CD4-positive, alpha-beta T cell treated with Interferon alpha-2 for 1 hour (primary cell): ENCODE data around the gene LRRC66.
A peak's percentile ranks its signal among the peaks of the same experiment; 100 is the strongest.

Experiments used
- DNase-seq, 2 donors: peaks; one replicate each; pipeline ENCODE4 v3.0.0-alpha.2; 2020 to 2022

LRRC66 gene

GRCh38 chr4:52019936-52020657, at the start of gene LRRC66:
TSS of gene LRRC66 (minus strand) at chr4:52020363. CDS start at chr4:52017613, 2,750 bp downstream.
- DNase-seq: no peak

GRCh38 chr4:52069571-52069970, 49.4 kb upstream of the LRRC66 start:
- no peak for DNase-seq

DNA sequence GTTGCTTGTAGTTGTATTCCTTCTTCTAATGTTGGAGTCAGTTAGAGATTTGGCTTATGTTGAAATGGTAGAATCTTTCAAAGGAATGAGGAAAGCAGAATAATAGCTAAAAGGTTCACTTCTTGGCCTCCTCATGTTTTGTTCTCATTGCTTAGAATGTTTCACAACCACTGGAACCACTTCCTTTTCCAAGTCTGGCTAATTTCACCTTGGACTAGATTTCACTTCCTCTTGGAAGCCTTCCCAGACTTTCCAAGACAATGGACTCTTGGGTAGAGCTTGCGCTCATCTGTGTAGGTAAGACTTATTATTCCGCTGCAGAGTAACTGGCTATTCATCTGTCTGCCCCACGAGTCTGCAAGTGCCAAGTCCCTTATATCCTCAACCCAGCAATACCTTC, 39.2 kb upstream of the LRRC66 start:
- no peak for DNase-seq

- no peak for DNase-seq
Measured at GRCh38 chr4:52058275-52058674, 38.1 kb upstream of the LRRC66 start.

GRCh38 chr4:52057196-52057595, 37.0 kb upstream of the LRRC66 start:
- DNase-seq: no peak

- no peak for DNase-seq
Measured at GRCh38 chr4:52054254-52054653, 34.1 kb upstream of the LRRC66 start.

DNA sequence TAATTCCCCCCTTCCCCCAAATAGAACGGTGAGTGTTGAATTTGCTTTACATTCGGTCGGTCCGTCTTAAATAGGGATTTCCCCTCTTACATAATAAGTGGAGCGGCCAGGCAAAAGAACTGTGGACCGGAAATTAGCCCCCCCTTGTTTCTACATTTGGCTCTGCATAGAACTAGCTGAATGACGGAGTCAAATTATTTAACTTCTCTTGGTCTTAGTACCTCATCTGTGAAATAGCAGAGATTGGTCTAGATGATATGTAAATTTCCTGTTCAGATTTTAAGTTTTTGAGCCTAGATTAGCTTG, 32.3 kb upstream of the LRRC66 start:
- DNase-seq: no peak

DNA sequence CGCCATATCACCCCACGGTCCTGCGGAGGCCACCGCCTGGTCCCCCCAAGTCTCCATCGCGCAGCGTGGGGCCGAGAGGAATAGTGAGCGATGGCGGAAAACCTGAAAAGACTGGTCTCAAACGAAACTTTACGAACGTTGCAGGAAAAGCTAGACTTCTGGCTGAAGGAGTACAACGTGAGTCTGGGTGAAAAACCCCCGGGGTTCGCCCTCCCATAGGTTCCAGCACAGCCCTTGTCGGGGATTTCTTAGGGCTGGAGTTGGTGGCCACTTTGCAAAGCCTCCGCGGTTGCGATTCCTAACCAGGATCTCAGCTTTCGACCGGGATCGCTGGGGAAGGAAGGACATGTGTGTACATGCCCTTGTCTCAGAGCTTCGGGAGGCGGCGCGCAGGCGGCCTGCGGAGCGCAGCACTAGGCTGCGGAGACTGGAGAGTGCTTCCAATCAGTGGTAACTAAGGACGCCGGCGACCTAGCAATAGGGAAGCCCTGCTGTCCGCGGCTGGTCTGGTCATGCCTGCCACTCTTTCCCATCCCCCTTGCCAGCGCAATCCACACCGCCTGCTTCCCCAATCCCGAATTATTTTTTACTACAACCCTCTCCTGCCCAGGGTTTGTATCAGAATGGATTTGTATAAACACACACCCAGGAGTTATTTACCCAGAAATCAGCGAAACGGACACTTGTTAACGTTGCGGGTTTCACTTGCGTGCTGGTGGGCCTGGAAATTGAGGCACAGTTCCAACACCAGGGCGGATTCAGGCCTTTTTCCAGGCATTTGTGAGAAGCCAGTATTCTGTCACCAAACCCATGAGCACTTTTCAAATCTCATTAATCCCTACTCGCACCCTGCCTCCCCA, 31.7 kb upstream of the LRRC66 start:
- DNase-seq: no peak

GRCh38 chr4:52051213-52051614, 31.1 kb upstream of the LRRC66 start, which contains the start of gene SPATA18:
TSS of gene SPATA18 (plus strand) at chr4:52051304. CDS start at chr4:52051705, 401 bp downstream.
- DNase-seq: no peak

DNA sequence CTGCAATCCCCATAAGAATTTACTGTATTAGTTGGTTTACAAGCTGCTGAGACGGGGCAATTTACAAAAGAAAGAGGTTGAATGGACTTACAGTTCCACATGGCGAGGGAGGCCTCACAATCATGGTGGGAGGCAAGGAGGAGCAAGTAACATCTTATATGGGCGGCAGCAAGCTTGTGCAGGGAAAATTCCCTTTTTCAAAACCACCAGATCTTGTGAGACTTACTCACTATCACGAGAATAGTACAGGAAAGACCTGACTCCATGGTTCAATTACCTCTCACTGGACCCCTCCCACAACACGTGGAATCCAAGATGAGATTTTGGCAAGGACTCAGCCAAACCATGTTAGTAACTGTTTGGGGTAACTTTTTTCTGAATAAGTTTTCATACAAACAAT, 29.1 kb upstream of the LRRC66 start:
- DNase-seq: no peak

- no peak for DNase-seq
Measured at GRCh38 chr4:52045028-52045427, 24.9 kb upstream of the LRRC66 start.

GRCh38 chr4:52038103-52038912, 18.1 kb upstream of the LRRC66 start, which contains the start of gene SGCB:
TSS of gene SGCB (minus strand) at chr4:52038299. CDS start at chr4:52038259, 40 bp downstream.
- DNase-seq: peak; percentile 64 to 77

DNA sequence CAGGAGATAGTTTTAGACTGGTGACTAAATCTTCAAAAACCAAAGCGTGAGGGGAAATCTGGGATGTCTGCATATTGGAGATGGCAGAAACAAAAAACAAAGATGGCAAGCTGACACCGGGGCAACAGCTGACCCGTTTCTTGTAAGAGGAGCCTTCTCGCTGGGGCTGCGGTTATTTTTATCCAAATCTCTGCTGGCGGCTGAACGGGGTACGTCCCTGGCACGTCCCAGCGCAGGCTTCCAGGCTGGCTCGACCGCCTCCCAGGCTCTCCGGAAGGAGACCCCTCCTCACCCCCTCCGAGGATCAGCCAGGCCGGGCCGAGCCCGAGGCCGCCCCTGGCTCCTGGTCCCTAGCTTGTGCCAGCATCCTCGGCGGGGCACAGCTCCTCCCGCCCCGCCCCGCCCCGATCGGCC, 17.5 kb upstream of the LRRC66 start:
- DNase-seq: peak in 1 of 2 donors; percentile 44

GRCh38 chr4:52036886-52037530, 16.8 kb upstream of the LRRC66 start:
- no peak for DNase-seq

- DNase-seq: no peak
Measured at GRCh38 chr4:52035190-52035589, 15.0 kb upstream of the LRRC66 start.

GRCh38 chr4:52032005-52032404, 11.8 kb upstream of the LRRC66 start:
- DNase-seq: no peak

GRCh38 chr4:52028970-52029369, 8.8 kb upstream of the LRRC66 start:
- no peak for DNase-seq

DNA sequence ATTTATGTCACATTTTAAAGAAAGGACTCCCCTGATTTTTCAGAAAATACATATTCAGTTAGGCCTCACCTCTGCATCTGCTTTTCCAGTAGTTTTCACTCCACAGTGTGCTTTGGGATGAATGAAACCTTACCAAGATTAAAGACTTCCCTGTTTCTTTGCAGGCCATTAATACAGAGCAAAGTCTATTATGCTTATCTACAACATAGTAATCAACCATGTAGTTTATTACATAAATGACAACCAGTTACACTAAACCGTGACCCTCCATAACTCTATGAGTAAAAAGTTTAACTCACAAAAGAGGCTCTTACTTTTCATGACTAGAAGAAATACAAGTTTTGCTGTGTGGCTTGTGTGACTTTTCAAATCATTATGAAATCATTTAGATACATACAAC, 2.3 kb downstream of the LRRC66 start:
- no peak for DNase-seq

- DNase-seq: no peak
Measured at GRCh38 chr4:52016981-52017380, 3.2 kb downstream of the LRRC66 start.

DNA sequence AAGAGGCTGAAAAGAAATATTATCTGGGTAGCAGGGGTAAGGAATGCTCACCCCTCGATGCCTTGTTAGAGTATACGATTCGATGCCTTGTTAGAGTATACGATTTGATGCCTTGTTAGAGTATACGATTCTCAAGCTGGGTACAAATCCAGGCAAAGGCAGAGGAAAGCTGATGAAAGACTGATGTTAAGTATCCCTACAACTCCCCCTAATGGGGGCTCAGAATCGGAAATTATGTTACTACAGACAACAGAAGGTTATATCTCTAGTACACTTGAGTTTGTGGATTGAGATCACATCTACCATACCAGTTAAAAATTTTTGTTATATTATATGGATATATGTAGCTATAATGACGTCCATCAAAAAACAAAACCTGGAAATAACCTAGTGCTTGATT, 4.8 kb downstream of the LRRC66 start:
- no peak for DNase-seq

DNA sequence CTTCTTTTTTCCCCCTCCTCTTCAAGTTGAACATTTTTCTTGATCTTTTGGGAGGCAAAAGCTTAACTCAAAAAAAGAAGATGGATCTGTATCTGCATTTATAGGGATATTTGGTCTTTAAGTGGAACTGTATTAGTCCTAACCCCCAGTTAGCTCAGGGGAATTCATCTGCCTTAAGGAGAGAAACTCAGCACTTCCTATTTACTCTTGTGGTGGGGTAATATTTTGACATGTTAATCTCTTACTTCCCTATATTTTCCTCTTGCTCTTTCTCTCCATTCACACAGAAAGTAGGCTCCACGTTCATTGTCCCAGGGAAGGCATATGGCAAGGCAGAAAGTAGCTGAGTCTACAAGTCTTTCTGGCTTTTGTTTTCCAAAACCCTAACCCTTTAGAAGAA, 5.3 kb downstream of the LRRC66 start:
- DNase-seq: no peak

DNA sequence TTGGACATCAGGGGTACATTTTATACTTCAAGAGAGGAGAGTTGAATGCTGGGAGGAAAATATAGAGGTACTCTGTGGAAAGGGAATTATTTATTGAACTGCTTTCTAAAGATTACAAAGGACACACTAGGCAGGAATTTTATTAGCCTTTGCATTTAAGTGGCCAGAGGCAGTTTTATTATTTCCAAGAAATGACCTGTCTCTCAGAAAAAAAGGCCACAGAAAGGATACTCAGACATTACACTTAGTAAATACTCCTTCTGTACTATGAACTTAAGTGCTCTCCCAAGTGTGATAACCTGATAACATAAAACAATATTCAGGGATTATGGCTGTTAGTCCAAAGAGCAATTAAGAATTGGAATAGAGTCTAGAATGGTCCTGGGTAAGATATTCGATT, 7.5 kb downstream of the LRRC66 start:
- DNase-seq: no peak

DNA sequence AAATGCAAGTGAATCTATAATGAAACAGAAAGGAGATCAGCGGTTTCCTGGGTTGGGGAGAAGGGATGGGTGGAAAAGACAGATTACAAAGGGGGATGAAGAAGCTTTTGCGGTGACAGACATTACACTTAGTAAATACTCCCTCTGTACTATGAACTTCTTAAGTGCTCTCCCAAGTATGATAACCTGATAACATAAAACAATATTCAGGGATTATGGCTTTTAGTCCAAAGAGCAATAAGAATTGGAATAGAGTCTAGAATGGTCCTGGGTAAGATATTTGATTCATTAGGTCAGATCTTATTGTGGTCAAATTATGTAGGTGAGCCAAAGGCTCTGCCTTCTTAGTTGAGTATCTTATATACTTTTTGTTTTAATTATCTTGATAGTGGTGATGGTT, 9.2 kb downstream of the LRRC66 start:
- DNase-seq: no peak
